SK-N-SH treated with all-trans-retinoic acid at 6 μM for 48 hours (cell line): ENCODE measurements around the gene DNAJC30.

ENCODE experiments used
- CREB5 ChIP-seq: fragments of 250-450 bp; sonication (Bioruptor Pico); IDR thresholded peaks from 2 replicates; pipeline ENCODE4 v1.5.1; 2020; ENCODE audit warnings: low read depth, mild to moderate bottlenecking, moderate library complexity
- ESRRG ChIP-seq: fragments of 250-450 bp; sonication (Bioruptor Pico); IDR thresholded peaks from 2 replicates; pipeline ENCODE4 v1.6.1; 2021; ENCODE audit warnings: mild to moderate bottlenecking
- PATZ1 ChIP-seq: fragments of 250-450 bp; sonication (Bioruptor Pico); IDR thresholded peaks from 2 replicates; pipeline ENCODE4 v1.8.0; 2020; ENCODE audit warnings: mild to moderate bottlenecking, moderate library complexity, borderline replicate concordance
- POU6F1 ChIP-seq: fragments of 250-450 bp; sonication (Bioruptor Pico); IDR thresholded peaks from 2 replicates; pipeline ENCODE4 v1.8.0; 2021; ENCODE audit warnings: low read depth, mild to moderate bottlenecking, moderate library complexity, borderline replicate concordance
- PPARA ChIP-seq: fragments of 250-450 bp; sonication (Bioruptor Pico); IDR thresholded peaks from 2 replicates; pipeline ENCODE4 v1.5.0; 2020; ENCODE audit warnings: mild to moderate bottlenecking, borderline replicate concordance
- ZFP30 ChIP-seq: fragments of 450-650 bp; formaldehyde crosslinking; IDR thresholded peaks from 2 replicates; pipeline ENCODE4 v1.5.0; 2022; ENCODE audit warnings: mild to moderate bottlenecking, moderate library complexity

- TF ChIP-seq ZFP30 (CRISPR knock-in tag) (no peak), POU6F1 (CRISPR knock-in tag) (no peak), PATZ1 (CRISPR knock-in tag) (no peak), CREB5 (no peak), ESRRG (CRISPR knock-in tag) (no peak), PPARA (CRISPR knock-in tag) (no peak)
Observed at GRCh38 chr7:73702226-73702625, 19.0 kb upstream of the DNAJC30 start.
